Adipocyte (in vitro differentiated cells): ENCODE measurements around the gene CAMKK2.
"Not testable (repeated sequence)": the region's sequence is repeated elsewhere in the genome, so short reads cannot be mapped to it uniquely, and the experiment has no call there.

Experiments used
- DNase-seq: peaks from one replicate; pipeline ENCODE4 v3.0.0-alpha.2; 2015; ENCODE audit warnings: low read depth
- H3K27me3 ChIP-seq: replicated peaks from 2 replicates; pipeline ENCODE4 v1.7.0; 2013; ENCODE audit warnings: mild to moderate bottlenecking, low read length, moderate library complexity; ENCODE audit not compliant: control insufficient read depth, insufficient read depth
- H3K36me3 ChIP-seq: 2 replicates; pipeline ENCODE4 v1.7.0; 2013; ENCODE audit warnings: low read length, mild to moderate bottlenecking, moderate library complexity; ENCODE audit not compliant: control insufficient read depth, insufficient read depth, severe bottlenecking
- H3K4me1 ChIP-seq: 2 replicates; pipeline ENCODE4 v1.7.0; 2013; ENCODE audit warnings: mild to moderate bottlenecking, low read length, moderate library complexity; ENCODE audit not compliant: control insufficient read depth, insufficient read depth
- H3K4me3 ChIP-seq: 2 replicates; pipeline ENCODE4 v1.7.0; 2013; ENCODE audit warnings: mild to moderate bottlenecking, low read length, moderate library complexity
- H3K9ac ChIP-seq: 2 replicates; pipeline ENCODE4 v1.7.0; 2013; ENCODE audit warnings: mild to moderate bottlenecking, low read length, moderate library complexity
- H3K9me3 ChIP-seq: 2 replicates; pipeline ENCODE4 v1.7.0; 2013; ENCODE audit warnings: mild to moderate bottlenecking, low read length, moderate library complexity; ENCODE audit not compliant: control insufficient read depth

Gene CAMKK2

GRCh38 chr12:121259074-121259473 is 37.4 kb downstream of the CAMKK2 start:
- no peak for DNase-seq
- Histone ChIP-seq H3K27me3 (no peaks in the 10 kb centered on the region), H3K4me3 (no peak overlapping the region), H3K9ac (no peak overlapping the region), H3K4me1 (no peaks in the 10 kb centered on the region), H3K36me3 (peaks cover 77% of the 10 kb centered on the region), H3K9me3 (no peaks in the 10 kb centered on the region)

- not testable (repeated sequence) for DNase-seq, H3K9me3 ChIP-seq, H3K4me1 ChIP-seq, H3K27me3 ChIP-seq, H3K9ac ChIP-seq, H3K4me3 ChIP-seq
- peaks cover 76% of the 10 kb centered on the region for H3K36me3 ChIP-seq
These were observed 38.6 kb downstream of the CAMKK2 start for GRCh38 chr12:121257704-121258449.

GRCh38 chr12:121255433-121255832 is 41.1 kb downstream of the CAMKK2 start:
- Histone ChIP-seq H3K9me3 (no peaks in the 10 kb centered on the region), H3K27me3 (no peaks in the 10 kb centered on the region), H3K9ac (no peak overlapping the region), H3K36me3 (peaks cover 76% of the 10 kb centered on the region), H3K4me1 (no peaks in the 10 kb centered on the region), H3K4me3 (no peak overlapping the region)
- no peak for DNase-seq

- DNase-seq: no peak
- no peak overlapping the region for H3K9ac ChIP-seq
- no peaks in the 10 kb centered on the region for H3K27me3 ChIP-seq
- no peaks in the 10 kb centered on the region for H3K4me1 ChIP-seq
- peaks cover 78% of the 10 kb centered on the region for H3K36me3 ChIP-seq
- no peak overlapping the region for H3K4me3 ChIP-seq
- H3K9me3 ChIP-seq: no peaks in the 10 kb centered on the region
These were observed 42.7 kb downstream of the CAMKK2 start for GRCh38 chr12:121253638-121254335.

- H3K9me3 ChIP-seq: no peaks in the 10 kb centered on the region
These were observed 43.7 kb downstream of the CAMKK2 start for GRCh38 chr12:121252712-121253345.

GRCh38 chr12:121251838-121252237 is 44.7 kb downstream of the CAMKK2 start:
- H3K27me3 ChIP-seq: no peaks in the 10 kb centered on the region
- H3K9ac ChIP-seq: no peak overlapping the region
- no peaks in the 10 kb centered on the region for H3K9me3 ChIP-seq
- no peak overlapping the region for H3K4me3 ChIP-seq
- peaks cover 85% of the 10 kb centered on the region for H3K36me3 ChIP-seq
- H3K4me1 ChIP-seq: no peaks in the 10 kb centered on the region
- DNase-seq: no peak

More at GRCh38 chr12:121252712-121253345, 43.7 kb downstream of the CAMKK2 start:
- Histone ChIP-seq H3K27me3 (no peaks in the 10 kb centered on the region), H3K4me3 (no peak overlapping the region), H3K36me3 (peaks cover 84% of the 10 kb centered on the region), H3K9ac (no peak overlapping the region), H3K4me1 (no peaks in the 10 kb centered on the region)
- no peak for DNase-seq

GRCh38 chr12:121250359-121250758 is 46.1 kb downstream of the CAMKK2 start:
- Histone ChIP-seq H3K4me3 (no peak overlapping the region), H3K36me3 (peaks cover 85% of the 10 kb centered on the region), H3K9me3 (no peaks in the 10 kb centered on the region), H3K9ac (no peak overlapping the region), H3K4me1 (no peaks in the 10 kb centered on the region), H3K27me3 (no peaks in the 10 kb centered on the region)
- no peak for DNase-seq

GRCh38 chr12:121248622-121249021 is 47.9 kb downstream of the CAMKK2 start:
- Histone ChIP-seq H3K4me1 (no peaks in the 10 kb centered on the region), H3K4me3 (no peak overlapping the region), H3K36me3 (peaks cover 89% of the 10 kb centered on the region), H3K27me3 (no peaks in the 10 kb centered on the region), H3K9ac (no peak overlapping the region), H3K9me3 (no peaks in the 10 kb centered on the region)
- no peak for DNase-seq

- DNase-seq: no peak
- peaks cover 79% of the 10 kb centered on the region for H3K36me3 ChIP-seq
These were observed 49.5 kb downstream of the CAMKK2 start for GRCh38 chr12:121246893-121247557.

GRCh38 chr12:121245951-121246350 is 50.6 kb downstream of the CAMKK2 start:
- peaks cover 70% of the 10 kb centered on the region for H3K36me3 ChIP-seq
- DNase-seq: no peak

More at GRCh38 chr12:121246893-121247557, 49.5 kb downstream of the CAMKK2 start:
- no peak overlapping the region for H3K4me3 ChIP-seq
- H3K9ac ChIP-seq: no peak overlapping the region
- no peaks in the 10 kb centered on the region for H3K27me3 ChIP-seq
- H3K9me3 ChIP-seq: no peaks in the 10 kb centered on the region
- no peaks in the 10 kb centered on the region for H3K4me1 ChIP-seq

GRCh38 chr12:121245031-121245430 is 51.5 kb downstream of the CAMKK2 start:
- H3K9me3 ChIP-seq: no peaks in the 10 kb centered on the region
- no peaks in the 10 kb centered on the region for H3K27me3 ChIP-seq
- H3K4me1 ChIP-seq: peaks cover 5% of the 10 kb centered on the region
- H3K4me3 ChIP-seq: no peak overlapping the region
- no peak for DNase-seq
- no peak overlapping the region for H3K9ac ChIP-seq
- peaks cover 64% of the 10 kb centered on the region for H3K36me3 ChIP-seq

More at GRCh38 chr12:121245951-121246350, 50.6 kb downstream of the CAMKK2 start:
- Histone ChIP-seq H3K9ac (no peak overlapping the region), H3K4me3 (no peak overlapping the region), H3K4me1 (no peaks in the 10 kb centered on the region), H3K27me3 (no peaks in the 10 kb centered on the region), H3K9me3 (no peaks in the 10 kb centered on the region)
